C4-2B (cell line): Measurements from ENCODE around the gene MYBPH.

Source experiments
- H3K27ac ChIP-seq: fragments of 450-650 bp; 2 replicates; pipeline ENCODE4 v1.5.1; 2017
- CTCF ChIP-seq: fragments of 450-650 bp; conservative IDR thresholded peaks from 2 replicates; pipeline ENCODE4 v1.5.1; 2017; ENCODE audit warnings: mild to moderate bottlenecking
- ZFX ChIP-seq: fragments of 450-650 bp; IDR thresholded peaks from 2 replicates; pipeline ENCODE4 v1.6.1; 2017

MYBPH gene

GRCh38 chr1:203208181-203208580 is 32.6 kb upstream of the MYBPH start:
- TF ChIP-seq ZFX (no peak), CTCF (no peak)
- no peak overlapping the region for H3K27ac ChIP-seq

GRCh38 chr1:203207751-203208150 is 32.1 kb upstream of the MYBPH start:
- no peak overlapping the region for H3K27ac ChIP-seq
- TF ChIP-seq CTCF: no peak
- TF ChIP-seq ZFX: no peak

GRCh38 chr1:203206129-203206687 is 30.6 kb upstream of the MYBPH start:
- H3K27ac ChIP-seq: no peak overlapping the region
- TF ChIP-seq ZFX (no peak), CTCF (no peak)

- TF ChIP-seq ZFX (no peak), CTCF (no peak)
Observed at GRCh38 chr1:203204756-203205155, 29.1 kb upstream of the MYBPH start.

GRCh38 chr1:203202431-203203245 is 27.0 kb upstream of the MYBPH start:
- TF ChIP-seq CTCF: no peak
- TF ChIP-seq ZFX: no peak
- no peak overlapping the region for H3K27ac ChIP-seq

More at GRCh38 chr1:203204756-203205155, 29.1 kb upstream of the MYBPH start:
- H3K27ac ChIP-seq: no peak overlapping the region

GRCh38 chr1:203201516-203202205 is 26.0 kb upstream of the MYBPH start:
- no peak for TF ChIP-seq CTCF
- TF ChIP-seq ZFX: no peak
- H3K27ac ChIP-seq: no peak overlapping the region

- no peak for TF ChIP-seq CTCF
- no peak for TF ChIP-seq ZFX
- H3K27ac ChIP-seq: no peak overlapping the region
Observed at GRCh38 chr1:203200916-203201315, 25.3 kb upstream of the MYBPH start.
